Measurements from ENCODE around the gene BCL2L2. TPM values are rescaled to one million over a fixed set of nuclear protein-coding genes. Genes with fewer than 3 reads are reported as not detected.

The BCL2L2 gene
- total and polyA plus RNA-seq, 9 of the 15 experiments (the other 6 are each of a cell fraction or from before 2014, with no cell fraction given): 2.6 to 32.5 (median 14.7) TPM

- no peak for TF ChIP-seq RERE (CRISPR knock-in tag; IDR thresholded peaks at IDR 0.05; ENCODE audit: borderline replicate concordance)
- TF ChIP-seq ZC3H11A (IDR thresholded peaks at IDR 0.05; ENCODE audit: low read depth, low read length): no peak
- TF ChIP-seq STAT5A (IDR thresholded peaks at IDR 0.05; ENCODE audit: borderline replicate concordance, low read length): no peak
- TF ChIP-seq FIP1L1 (IDR thresholded peaks at IDR 0.05; ENCODE audit: low read depth, low read length, poor library complexity, severe bottlenecking): no peak
- peak; percentile 74 for TF ChIP-seq HCFC1 (IDR thresholded peaks at IDR 0.05; ENCODE audit: low read depth, low read length)
- no peak for TF ChIP-seq ZNF707 (CRISPR knock-in tag; conservative IDR thresholded peaks at IDR 0.05)
- TF ChIP-seq ATF3 (IDR thresholded peaks at IDR 0.05): no peak
- no peak for TF ChIP-seq ATF3 (CRISPR knock-in tag; conservative IDR thresholded peaks at IDR 0.05)
- no peak for TF ChIP-seq PATZ1 (CRISPR knock-in tag; IDR thresholded peaks at IDR 0.05; ENCODE audit: borderline replicate concordance)
- TF ChIP-seq NR2C2 (CRISPR knock-in tag; IDR thresholded peaks at IDR 0.05): peak; percentile 77
- TF ChIP-seq NR2C2 (tag; IDR thresholded peaks at IDR 0.05): peak; percentile 87
- TF ChIP-seq ZNF263 (CRISPR knock-in tag; IDR thresholded peaks at IDR 0.05; ENCODE audit: borderline replicate concordance): no peak; the same call in 1 of the 2 replicates
- no peak; the same call in 1 of the 2 replicates for TF ChIP-seq ETV1 (tag; conservative IDR thresholded peaks at IDR 0.05; ENCODE audit: low read depth)
- TF ChIP-seq NCOA4 (IDR thresholded peaks at IDR 0.05; ENCODE audit: partially characterized antibody): no peak
- no peak for TF ChIP-seq NUFIP1 (IDR thresholded peaks at IDR 0.05; ENCODE audit: partially characterized antibody)
- peak in 1 of 2 experiments; percentile 93; a peak in 2 of 4 replicates for TF ChIP-seq TEAD1 (CRISPR knock-in tag; IDR thresholded peaks at IDR 0.05)
Measured at GRCh38 chr14:23301288-23301968, 5.2 kb upstream of the BCL2L2 start (continued).

All from K562 (cell line).